Measurements from ENCODE around the gene TOR3A. TPM values are rescaled to one million over a fixed set of nuclear protein-coding genes. Genes with fewer than 3 reads are reported as not detected.

The TOR3A gene
- total and polyA plus RNA-seq, 4 donors: 14.4 to 44.8 (median 32.0) TPM

DNA sequence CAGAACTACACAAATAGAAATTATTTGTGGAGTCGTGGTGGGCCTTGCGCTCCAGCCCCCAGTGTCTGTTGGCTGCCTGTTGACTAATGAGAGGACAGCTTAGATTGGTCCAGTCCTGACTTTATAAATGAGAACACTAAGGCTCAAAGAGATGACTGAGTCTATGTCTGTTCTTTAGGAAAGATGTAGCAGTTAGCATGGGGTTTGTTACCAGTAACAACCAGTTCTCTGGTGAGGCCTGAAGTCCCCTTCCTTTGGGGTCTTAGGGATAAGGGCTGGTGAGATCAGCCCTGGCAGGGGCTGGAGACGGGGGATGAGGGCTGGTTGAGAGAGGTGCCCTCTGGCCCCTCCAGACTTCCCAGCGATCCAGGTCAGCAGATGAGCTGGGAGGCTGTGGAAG, 9.1 kb downstream of the TOR3A start:
- ATAC-seq (ENCODE audit: insufficient read depth, low FRiP score): no peak
- TF ChIP-seq, protein P1, sequence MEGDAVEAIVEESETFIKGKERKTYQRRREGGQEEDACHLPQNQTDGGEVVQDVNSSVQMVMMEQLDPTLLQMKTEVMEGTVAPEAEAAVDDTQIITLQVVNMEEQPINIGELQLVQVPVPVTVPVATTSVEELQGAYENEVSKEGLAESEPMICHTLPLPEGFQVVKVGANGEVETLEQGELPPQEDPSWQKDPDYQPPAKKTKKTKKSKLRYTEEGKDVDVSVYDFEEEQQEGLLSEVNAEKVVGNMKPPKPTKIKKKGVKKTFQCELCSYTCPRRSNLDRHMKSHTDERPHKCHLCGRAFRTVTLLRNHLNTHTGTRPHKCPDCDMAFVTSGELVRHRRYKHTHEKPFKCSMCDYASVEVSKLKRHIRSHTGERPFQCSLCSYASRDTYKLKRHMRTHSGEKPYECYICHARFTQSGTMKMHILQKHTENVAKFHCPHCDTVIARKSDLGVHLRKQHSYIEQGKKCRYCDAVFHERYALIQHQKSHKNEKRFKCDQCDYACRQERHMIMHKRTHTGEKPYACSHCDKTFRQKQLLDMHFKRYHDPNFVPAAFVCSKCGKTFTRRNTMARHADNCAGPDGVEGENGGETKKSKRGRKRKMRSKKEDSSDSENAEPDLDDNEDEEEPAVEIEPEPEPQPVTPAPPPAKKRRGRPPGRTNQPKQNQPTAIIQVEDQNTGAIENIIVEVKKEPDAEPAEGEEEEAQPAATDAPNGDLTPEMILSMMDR (IDR thresholded peaks at IDR 0.05; ENCODE audit: control extremely low read depth, extremely low read depth): no peak
- H3K9me3 ChIP-seq (ENCODE audit: control insufficient read depth in 4 of 4, insufficient read depth in 3 of 4, low read length in 3 of 4): no peaks in the 10 kb centered on the region
- H3K27ac ChIP-seq (ENCODE audit: low read depth in 1 of 2, low read length in 1 of 2): peak overlapping the region in 1 of 2 donors; percentile 64
- 89 to 91% methylated on average over 4 of the region's 4 CpGs for WGBS, 2 donors
- DNase-seq: no peak
- H3K4me1 ChIP-seq (ENCODE audit: control insufficient read depth in 5 of 5, insufficient read depth in 5 of 5, low read length in 5 of 5): peaks cover 0 to 24% (median 2%) of the 10 kb centered on the region in 5 donors
- no peak overlapping the region for H3K9ac ChIP-seq (ENCODE audit: insufficient read depth in 1 of 2, low read length in 2 of 2)
- peaks cover 6 to 56% (median 22%) of the 10 kb centered on the region in 4 donors for H3K36me3 ChIP-seq (ENCODE audit: control insufficient read depth in 4 of 4, insufficient read depth in 4 of 4, low read length in 4 of 4)
- no peak overlapping the region for H3K4me3 ChIP-seq
- no peaks in the 10 kb centered on the region for H3K27me3 ChIP-seq (ENCODE audit: control insufficient read depth in 3 of 3, insufficient read depth in 3 of 3, low read length in 2 of 3)

DNA sequence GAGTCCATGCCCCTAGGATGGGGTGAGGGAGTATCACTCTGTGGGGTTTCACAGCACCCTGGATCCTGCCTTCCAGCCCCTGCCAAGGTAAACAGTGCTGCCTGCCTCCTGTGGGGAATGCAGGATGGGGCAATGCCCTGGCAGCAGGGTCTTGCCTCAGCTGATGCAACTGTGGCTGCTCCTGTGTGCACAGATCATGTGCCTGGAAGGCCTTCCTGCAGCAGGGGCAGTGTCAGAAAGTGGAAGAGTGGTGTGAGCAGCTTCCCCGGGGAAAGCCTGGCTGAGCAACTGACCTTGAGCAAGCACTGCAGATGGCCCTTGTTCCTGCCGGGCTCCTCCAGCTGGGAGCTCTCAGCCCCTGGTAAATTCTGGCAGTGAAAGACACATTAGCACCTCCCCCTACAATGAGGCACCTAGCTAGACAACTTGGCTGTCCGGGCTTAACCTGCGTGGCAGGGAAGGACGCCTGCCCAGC, 9.9 kb downstream of the TOR3A start:
- H3K27me3 ChIP-seq (ENCODE audit: control insufficient read depth in 3 of 3, insufficient read depth in 3 of 3, low read length in 2 of 3): no peaks in the 10 kb centered on the region
- H3K9me3 ChIP-seq (ENCODE audit: control insufficient read depth in 4 of 4, insufficient read depth in 3 of 4, low read length in 3 of 4): no peaks in the 10 kb centered on the region
- no peak overlapping the region for H3K4me3 ChIP-seq
- ATAC-seq (ENCODE audit: insufficient read depth, low FRiP score) (peak; percentile 37), DNase-seq (no peak)
- TF ChIP-seq, protein P1 (IDR thresholded peaks at IDR 0.05; ENCODE audit: control extremely low read depth, extremely low read depth): no peak
- 31 to 36% methylated on average over 5 of the region's 5 CpGs for WGBS, 2 donors
- peak overlapping the region in 1 of 2 donors; percentile 64 for H3K27ac ChIP-seq (ENCODE audit: low read depth in 1 of 2, low read length in 1 of 2)
- peaks cover 0 to 24% (median 2%) of the 10 kb centered on the region in 5 donors for H3K4me1 ChIP-seq (ENCODE audit: control insufficient read depth in 5 of 5, insufficient read depth in 5 of 5, low read length in 5 of 5)
- no peak overlapping the region for H3K9ac ChIP-seq (ENCODE audit: insufficient read depth in 1 of 2, low read length in 2 of 2)
- H3K36me3 ChIP-seq (ENCODE audit: control insufficient read depth in 4 of 4, insufficient read depth in 4 of 4, low read length in 4 of 4): peaks cover 8 to 56% (median 23%) of the 10 kb centered on the region in 4 donors

DNA sequence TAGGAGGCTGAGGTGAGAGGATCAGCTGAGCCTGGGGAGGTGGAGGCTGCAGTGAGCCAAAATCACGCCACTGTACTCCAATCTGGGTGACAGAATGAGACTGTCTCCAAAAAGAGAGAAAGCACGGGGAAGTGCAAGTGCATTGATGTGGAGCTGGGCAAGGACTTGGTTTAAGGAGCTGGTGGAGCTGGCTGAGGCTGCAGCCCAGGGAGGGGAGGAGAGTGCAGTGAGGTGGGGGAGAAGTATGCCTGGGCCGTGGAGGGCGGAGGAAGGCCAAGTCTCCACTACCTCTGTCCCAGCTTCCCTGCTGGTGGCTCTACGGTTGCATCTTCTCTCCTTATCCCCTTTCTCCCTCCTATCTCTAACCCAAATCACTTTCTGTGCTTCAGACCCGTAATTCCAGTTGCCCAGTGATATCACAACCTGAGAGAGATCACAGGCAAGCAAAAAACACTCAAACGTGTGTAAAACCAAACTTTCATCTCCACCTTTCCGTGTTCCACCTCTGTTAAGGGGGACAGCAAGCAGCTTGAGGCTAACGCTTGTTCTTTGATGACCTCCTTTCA, 11.1 kb downstream of the TOR3A start:
- Histone ChIP-seq H3K4me3 (no peak overlapping the region), H3K4me1 (ENCODE audit: control insufficient read depth in 5 of 5, insufficient read depth in 5 of 5, low read length in 5 of 5) (peaks cover 0 to 22% (median 2%) of the 10 kb centered on the region in 5 donors), H3K9me3 (ENCODE audit: control insufficient read depth in 4 of 4, insufficient read depth in 3 of 4, low read length in 3 of 4) (no peaks in the 10 kb centered on the region), H3K27me3 (ENCODE audit: control insufficient read depth in 3 of 3, insufficient read depth in 3 of 3, low read length in 2 of 3) (no peaks in the 10 kb centered on the region), H3K9ac (ENCODE audit: insufficient read depth in 1 of 2, low read length in 2 of 2) (no peak overlapping the region), H3K36me3 (ENCODE audit: control insufficient read depth in 4 of 4, insufficient read depth in 4 of 4, low read length in 4 of 4) (peaks cover 8 to 58% (median 23%) of the 10 kb centered on the region in 4 donors), H3K27ac (ENCODE audit: low read depth in 1 of 2, low read length in 1 of 2) (no peak overlapping the region)
- DNase-seq (no peak), ATAC-seq (ENCODE audit: insufficient read depth, low FRiP score) (no peak)
- WGBS, 2 donors: 89 to 92% methylated on average over 9 of the region's 9 CpGs
- TF ChIP-seq, protein P1 (IDR thresholded peaks at IDR 0.05; ENCODE audit: control extremely low read depth, extremely low read depth): no peak

Data from lung (tissue), 12 donors.